GM12878 (cell line): Measurements from ENCODE around the gene TNFRSF1A. TPM values are rescaled to one million over a fixed set of nuclear protein-coding genes. Genes with fewer than 3 reads are reported as not detected.
A peak's percentile ranks its signal among the peaks of the same experiment; 100 is the strongest.

Experiments
- ASH2L ChIP-seq: fragments of 300-600, 200-600 bp; sonication (generic); IDR thresholded peaks from 2 replicates; pipeline ENCODE4 v1.6.1; 2017; ENCODE audit warnings: low read depth, mild to moderate bottlenecking, borderline replicate concordance
- ATF7 ChIP-seq: fragments of 450-650 bp; IDR thresholded peaks from 2 replicates; pipeline ENCODE4 v1.6.1; 2016; ENCODE audit warnings: low read depth, mild to moderate bottlenecking
- BACH1 ChIP-seq: fragments of 450-650 bp; IDR thresholded peaks from 2 replicates; pipeline ENCODE4 v1.6.1; 2017; ENCODE audit warnings: mild to moderate bottlenecking, borderline replicate concordance
- BHLHE40 ChIP-seq, 2 experiments: fragments of 450-650 bp in 1 of 2; IDR thresholded peaks; 2 replicates each; pipeline ENCODE4 v1.6.1; 2011 to 2017; ENCODE audit warnings: low read depth in 2 of 2, borderline replicate concordance in 1 of 2, improper control_type of control experiment in 1 of 2, low read length in 1 of 2, mild to moderate bottlenecking in 1 of 2
- DPF2 ChIP-seq: fragments of 450-650 bp; IDR thresholded peaks from 2 replicates; pipeline ENCODE4 v1.6.1; 2017; ENCODE audit warnings: mild to moderate bottlenecking
- ETV6 ChIP-seq, 2 experiments: fragments of 450-650 bp in 1 of 2; IDR thresholded peaks in 1 of 2; conservative IDR thresholded peaks in 1 of 2; 2 replicates each; pipeline ENCODE4 v1.6.1; 2014; ENCODE audit warnings: antibody characterized with exemption in 1 of 2, borderline replicate concordance in 1 of 2, low read depth in 1 of 2, mild to moderate bottlenecking in 1 of 2, moderate library complexity in 1 of 2
- GABPA ChIP-seq: IDR thresholded peaks from 2 replicates; pipeline ENCODE4 v1.6.1; 2014; ENCODE audit warnings: antibody characterized with exemption, low read depth, mild to moderate bottlenecking, inconsistent platforms
- HDAC6 ChIP-seq: fragments of 200-600 bp; sonication (generic); IDR thresholded peaks from one replicate; pipeline ENCODE4 v1.8.0; 2017; ENCODE audit warnings: antibody characterized with exemption; ENCODE audit not compliant: unreplicated experiment
- IKZF1 ChIP-seq: fragments of 450-650 bp; conservative IDR thresholded peaks from 2 replicates; pipeline ENCODE4 v1.6.1; 2017; ENCODE audit warnings: antibody characterized with exemption, mild to moderate bottlenecking
- LARP7 ChIP-seq: fragments of 450-650 bp; IDR thresholded peaks from 2 replicates; pipeline ENCODE4 v1.6.1; 2017; ENCODE audit warnings: mild to moderate bottlenecking
- MTA2 ChIP-seq: fragments of 450-650 bp; IDR thresholded peaks from 2 replicates; pipeline ENCODE4 v1.6.1; 2016; ENCODE audit warnings: low read depth, mild to moderate bottlenecking, moderate library complexity
- NR2F1 ChIP-seq: fragments of 450-650 bp; conservative IDR thresholded peaks from 2 replicates; pipeline ENCODE4 v1.6.1; 2017; ENCODE audit warnings: mild to moderate bottlenecking
- POLR2A ChIP-seq: IDR thresholded peaks from 2 replicates; pipeline ENCODE4 v1.6.1; 2011; ENCODE audit warnings: low read depth, mild to moderate bottlenecking, low read length
- POU2F2 ChIP-seq: IDR thresholded peaks from 3 replicates; pipeline ENCODE4 v1.6.1; 2011; ENCODE audit warnings: low read depth, mild to moderate bottlenecking, low read length, borderline replicate concordance
- RAD21 ChIP-seq: IDR thresholded peaks from 2 replicates; pipeline ENCODE4 v1.6.1; 2011; ENCODE audit warnings: mild to moderate bottlenecking, low read depth, low read length, moderate library complexity; ENCODE audit not compliant: insufficient read depth
- SMAD1 ChIP-seq: fragments of 450-650 bp; IDR thresholded peaks from 2 replicates; pipeline ENCODE4 v1.6.1; 2018; ENCODE audit warnings: mild to moderate bottlenecking, low read depth; ENCODE audit not compliant: partially characterized antibody
- SMARCA5 ChIP-seq: fragments of 450-650 bp; IDR thresholded peaks from 2 replicates; pipeline ENCODE4 v1.6.1; 2017; ENCODE audit warnings: mild to moderate bottlenecking
- SP1 ChIP-seq: IDR thresholded peaks from one replicate; pipeline ENCODE4 v1.6.1; 2011; ENCODE audit warnings: low read depth, low read length
- SPI1 ChIP-seq: IDR thresholded peaks from 2 replicates; pipeline ENCODE4 v1.6.1; 2011; ENCODE audit warnings: low read depth, mild to moderate bottlenecking, low read length, moderate library complexity, borderline replicate concordance; ENCODE audit not compliant: insufficient read depth
- SREBF1 ChIP-seq: IDR thresholded peaks from 2 replicates; pipeline ENCODE4 v1.6.1; 2012; ENCODE audit warnings: mild to moderate bottlenecking, low read length
- SREBF2 ChIP-seq: IDR thresholded peaks from 2 replicates; pipeline ENCODE4 v1.6.1; 2012; ENCODE audit warnings: mild to moderate bottlenecking, low read length
- STAT1 ChIP-seq: fragments of 450-650 bp; conservative IDR thresholded peaks from 2 replicates; pipeline ENCODE4 v1.6.1; 2014; ENCODE audit warnings: antibody characterized with exemption, mild to moderate bottlenecking
- TCF7 ChIP-seq: IDR thresholded peaks from 2 replicates; pipeline ENCODE4 v1.6.1; 2014; ENCODE audit warnings: antibody characterized with exemption, borderline replicate concordance
- ZNF207 ChIP-seq: fragments of 450-650 bp; IDR thresholded peaks from 2 replicates; pipeline ENCODE4 v1.6.1; 2014; ENCODE audit warnings: antibody characterized with exemption, mild to moderate bottlenecking, borderline replicate concordance
- ZNF217 ChIP-seq: fragments of 450-650 bp; IDR thresholded peaks from 2 replicates; pipeline ENCODE4 v1.6.1; 2017; ENCODE audit warnings: antibody characterized with exemption, mild to moderate bottlenecking
- ZNF622 ChIP-seq: fragments of 450-650 bp; IDR thresholded peaks from 2 replicates; pipeline ENCODE4 v1.6.1; 2017; ENCODE audit warnings: mild to moderate bottlenecking, inconsistent platforms
- ZNF687 ChIP-seq: fragments of 450-650 bp; IDR thresholded peaks from 2 replicates; pipeline ENCODE4 v1.6.1; 2017; ENCODE audit warnings: mild to moderate bottlenecking, moderate library complexity
- polyA plus RNA-seq, 11 experiments: library from polyadenylated mRNA; depleted of rRNA in 4 of 11; unstranded in 6 of 11; stranded (reverse) in 5 of 11; fragments of >200 nt; fragmentation: Nextera tagmentation in 4 of 11; fragmentation: Illumina TruSeq in 1 of 11; extraction: Ambion mirVana in 4 of 11; extraction: Trizol in 1 of 11; gene quantifications; 1 replicate in 1 of 11; 2 replicates in 10 of 11; pipeline versions ENCODE4 v1.2.1 to v1.2.3, GENCODE V29; 2011 to 2016; ENCODE audit warnings: inconsistent platforms in 2 of 11, missing spikeins in 2 of 11, low read depth in 1 of 11
- total RNA-seq, 4 experiments: library from RNA; depleted of rRNA in 3 of 4; stranded (reverse); fragments of >200 nt in 3 of 4; fragmentation: Illumina TruSeq in 1 of 4; extraction: Trizol in 1 of 4; gene quantifications; 2 replicates each; pipeline versions ENCODE4 v1.2.1 to v1.2.3, GENCODE V29; 2013 to 2021
- TF ChIP-seq, protein P1 (sequence below): IDR thresholded peaks from 2 replicates; pipeline ENCODE4 v1.6.1; 2012; ENCODE audit warnings: low read depth, low read length, improper control_type of control experiment

Gene TNFRSF1A
- total and polyA plus RNA-seq, 10 of the 15 experiments (the other 5 are each of a cell fraction or from before 2014, with no cell fraction given): 0.24 to 16.5 (median 13.0) TPM

DNA sequence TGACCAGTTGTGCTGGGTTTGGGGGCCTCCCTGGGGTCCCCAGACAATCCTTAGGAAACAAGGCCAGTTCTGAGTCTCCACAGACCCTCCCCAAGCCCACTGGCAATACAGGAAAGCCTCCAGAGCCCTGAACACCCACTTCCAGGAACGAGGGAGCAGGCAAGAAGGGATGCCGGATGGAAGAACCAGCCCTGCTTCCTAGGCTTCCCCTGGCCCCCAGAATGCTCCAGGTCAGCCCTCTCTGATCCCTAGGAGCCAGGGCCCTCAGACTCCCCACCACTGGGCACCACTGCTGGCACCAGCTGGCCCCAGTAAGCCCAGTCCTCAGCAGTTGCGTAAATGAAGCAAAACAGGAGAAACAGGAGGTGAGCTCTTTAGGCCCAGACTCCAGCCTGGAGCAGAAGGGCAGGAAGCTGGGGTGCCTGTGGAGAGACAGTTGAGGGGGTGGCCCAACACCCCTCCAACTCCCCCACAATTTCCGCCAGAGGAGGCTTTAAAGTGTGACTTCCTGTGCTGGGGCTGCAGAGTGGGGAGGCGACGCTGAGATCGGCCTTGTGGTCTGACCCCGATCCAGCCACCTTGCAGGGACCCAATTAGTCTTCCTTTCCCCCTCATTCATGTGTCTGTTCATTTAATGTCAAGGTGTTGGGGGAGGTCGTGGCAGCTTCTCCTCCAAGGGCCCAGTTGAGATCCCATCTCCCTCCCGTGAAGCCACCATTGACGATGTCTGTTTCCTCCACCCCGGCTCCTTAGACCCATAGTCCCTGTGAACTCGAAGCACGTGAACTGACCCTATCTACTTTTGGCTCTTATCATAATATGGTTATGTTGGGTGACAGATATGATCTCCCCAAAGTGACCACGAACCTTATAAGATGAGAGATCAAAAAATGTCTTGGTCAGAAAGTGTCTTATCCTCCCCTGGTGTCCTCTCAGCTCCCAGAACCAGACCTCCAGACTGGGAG lies 4.7 kb downstream of the TNFRSF1A start (continued):
- TF ChIP-seq ZNF622: no peak
- TF ChIP-seq, protein P1, sequence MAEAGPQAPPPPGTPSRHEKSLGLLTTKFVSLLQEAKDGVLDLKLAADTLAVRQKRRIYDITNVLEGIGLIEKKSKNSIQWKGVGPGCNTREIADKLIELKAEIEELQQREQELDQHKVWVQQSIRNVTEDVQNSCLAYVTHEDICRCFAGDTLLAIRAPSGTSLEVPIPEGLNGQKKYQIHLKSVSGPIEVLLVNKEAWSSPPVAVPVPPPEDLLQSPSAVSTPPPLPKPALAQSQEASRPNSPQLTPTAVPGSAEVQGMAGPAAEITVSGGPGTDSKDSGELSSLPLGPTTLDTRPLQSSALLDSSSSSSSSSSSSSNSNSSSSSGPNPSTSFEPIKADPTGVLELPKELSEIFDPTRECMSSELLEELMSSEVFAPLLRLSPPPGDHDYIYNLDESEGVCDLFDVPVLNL: no peak
- no peak for TF ChIP-seq SMAD1
- peak; percentile 43; the same call in 1 of the 2 replicates for TF ChIP-seq BACH1
- no peak for TF ChIP-seq ZNF207
- peak in 1 of 2 experiments; percentile 69; a peak in 2 of 4 replicates for TF ChIP-seq ETV6 (conservative IDR thresholded peaks at IDR 0.05 in 1 of 2, IDR thresholded peaks at IDR 0.05 in 1 of 2; ENCODE audit: borderline replicate concordance in 1 of 2, low read depth in 1 of 2)
- TF ChIP-seq ASH2L: no peak
- TF ChIP-seq DPF2: peak; percentile 66; the same call in 1 of the 2 replicates
- peak; percentile 9 for TF ChIP-seq SP1
- TF ChIP-seq RAD21: no peak
- TF ChIP-seq BHLHE40 (IDR thresholded peaks at IDR 0.05; ENCODE audit: borderline replicate concordance in 1 of 2, low read depth in 2 of 2, low read length in 1 of 2): peak; percentile 46 to 70; a peak in 3 of 4 replicates
- TF ChIP-seq POU2F2: 0 out of 3 replicates have a peak, but pooled peaks have one; percentile 15
- TF ChIP-seq ATF7: peak; percentile 67
- no peak for TF ChIP-seq STAT1
- TF ChIP-seq SMARCA5: no peak
- TF ChIP-seq SPI1: peak; percentile 29; the same call in 1 of the 2 replicates
- no peak for TF ChIP-seq SREBF2
- peak; percentile 41 for TF ChIP-seq POLR2A
- no peak for TF ChIP-seq SREBF1
- TF ChIP-seq LARP7: 0 out of 2 replicates have a peak, but pooled peaks have one; percentile 42
- TF ChIP-seq MTA2: peak; percentile 63; the same call in 1 of the 2 replicates
- TF ChIP-seq HDAC6: no peak
- TF ChIP-seq ZNF687: peak; percentile 79
- TF ChIP-seq TCF7: no peak
- no peak for TF ChIP-seq ZNF217
- peak; percentile 61; the same call in 1 of the 2 replicates for TF ChIP-seq GABPA
- TF ChIP-seq IKZF1: peak; percentile 81
- TF ChIP-seq NR2F1: peak; percentile 84
